AG04449 (cell line): ENCODE data around the gene SLC22A16.

Experiments used
- CTCF ChIA-PET: fragments of 350-600 bp; formaldehyde crosslinking; extraction: SDS; loops from one replicate; lab custom pipeline; 2021; ENCODE audit warnings: antibody characterized with exemption; lab: Yijun Ruan, JAX
- POLR2A ChIA-PET: fragments of 400-600, 350-600 bp; formaldehyde crosslinking; extraction: SDS; loops from one replicate; lab custom pipeline; 2020; ENCODE audit warnings: antibody characterized with exemption, inconsistent platforms; lab: Yijun Ruan, JAX
- DNase-seq: peaks from one replicate; pipeline ENCODE4 v3.0.0-alpha.2; 2010; ENCODE audit warnings: low read depth, low spot score
- H3K4me3 ChIP-seq: 2 replicates; pipeline ENCODE4 v1.5.1; 2011; ENCODE audit warnings: low read depth, mild to moderate bottlenecking, control low read depth, low read length
- TF ChIP-seq, protein P1 (sequence below): IDR thresholded peaks from one replicate; pipeline ENCODE4 v1.5.1; 2011; ENCODE audit warnings: mild to moderate bottlenecking, moderate library complexity, low read length, control low read depth, inconsistent platforms; ENCODE audit not compliant: insufficient read depth; ENCODE audit errors: missing control alignments

SLC22A16 gene

DNA sequence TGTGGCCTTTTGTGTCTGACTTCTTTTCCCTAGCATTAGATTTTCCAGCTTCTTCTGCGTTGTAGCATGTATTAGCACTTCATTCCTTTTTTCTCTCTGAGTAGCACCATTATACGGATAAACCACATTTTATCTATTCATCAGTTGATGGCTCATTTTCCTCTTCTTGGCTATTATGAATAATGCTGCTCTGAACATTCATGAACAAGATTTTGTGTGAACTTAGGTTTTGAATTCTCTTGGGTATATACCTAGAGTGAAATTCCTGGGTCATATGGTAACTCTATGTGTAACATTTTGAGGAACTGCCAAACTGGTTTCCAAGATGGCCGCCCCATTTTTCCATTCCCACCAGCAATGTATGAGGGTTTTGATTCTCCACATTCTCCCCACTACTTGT is 28.7 kb downstream of the SLC22A16 start:
- CTCF ChIA-PET: no interaction called here
- TF ChIP-seq, protein P1, sequence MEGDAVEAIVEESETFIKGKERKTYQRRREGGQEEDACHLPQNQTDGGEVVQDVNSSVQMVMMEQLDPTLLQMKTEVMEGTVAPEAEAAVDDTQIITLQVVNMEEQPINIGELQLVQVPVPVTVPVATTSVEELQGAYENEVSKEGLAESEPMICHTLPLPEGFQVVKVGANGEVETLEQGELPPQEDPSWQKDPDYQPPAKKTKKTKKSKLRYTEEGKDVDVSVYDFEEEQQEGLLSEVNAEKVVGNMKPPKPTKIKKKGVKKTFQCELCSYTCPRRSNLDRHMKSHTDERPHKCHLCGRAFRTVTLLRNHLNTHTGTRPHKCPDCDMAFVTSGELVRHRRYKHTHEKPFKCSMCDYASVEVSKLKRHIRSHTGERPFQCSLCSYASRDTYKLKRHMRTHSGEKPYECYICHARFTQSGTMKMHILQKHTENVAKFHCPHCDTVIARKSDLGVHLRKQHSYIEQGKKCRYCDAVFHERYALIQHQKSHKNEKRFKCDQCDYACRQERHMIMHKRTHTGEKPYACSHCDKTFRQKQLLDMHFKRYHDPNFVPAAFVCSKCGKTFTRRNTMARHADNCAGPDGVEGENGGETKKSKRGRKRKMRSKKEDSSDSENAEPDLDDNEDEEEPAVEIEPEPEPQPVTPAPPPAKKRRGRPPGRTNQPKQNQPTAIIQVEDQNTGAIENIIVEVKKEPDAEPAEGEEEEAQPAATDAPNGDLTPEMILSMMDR: no peak
- POLR2A ChIA-PET: no interaction called here
- no peak overlapping the region for H3K4me3 ChIP-seq
- no peak for DNase-seq

DNA sequence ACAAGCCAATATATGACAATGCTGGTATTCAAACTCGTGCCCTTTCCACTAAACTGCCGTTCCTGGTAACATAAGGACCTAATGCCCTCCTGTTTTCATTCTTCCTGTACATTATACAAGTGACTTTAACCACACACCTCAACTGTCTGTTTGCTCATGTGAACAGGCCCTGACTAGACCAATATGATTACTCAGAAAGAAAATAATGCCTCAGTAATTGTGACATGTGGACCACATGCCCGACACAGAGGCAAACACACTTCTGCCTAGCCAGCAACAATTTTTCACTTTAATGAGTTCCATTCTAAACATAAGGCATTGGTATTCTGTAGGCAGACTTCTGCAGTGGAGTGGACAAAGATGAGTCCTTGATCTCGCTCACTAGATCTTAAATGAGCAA is 30.0 kb downstream of the SLC22A16 start:
- TF ChIP-seq, protein P1: no peak
- ChIA-PET CTCF (no interaction called here), POLR2A (no interaction called here)
- DNase-seq: no peak
- H3K4me3 ChIP-seq: no peak overlapping the region

- DNase-seq: no peak
- ChIA-PET POLR2A (no interaction called here), CTCF (no interaction called here)
- TF ChIP-seq, protein P1: no peak
- H3K4me3 ChIP-seq: no peak overlapping the region
Observed at GRCh38 chr6:110440026-110440425, 36.4 kb downstream of the SLC22A16 start.

- ChIA-PET CTCF (no interaction called here), POLR2A (no interaction called here)
- H3K4me3 ChIP-seq: no peak overlapping the region
- TF ChIP-seq, protein P1: no peak
- DNase-seq: no peak
Observed at GRCh38 chr6:110439356-110439755, 37.1 kb downstream of the SLC22A16 start.

DNA sequence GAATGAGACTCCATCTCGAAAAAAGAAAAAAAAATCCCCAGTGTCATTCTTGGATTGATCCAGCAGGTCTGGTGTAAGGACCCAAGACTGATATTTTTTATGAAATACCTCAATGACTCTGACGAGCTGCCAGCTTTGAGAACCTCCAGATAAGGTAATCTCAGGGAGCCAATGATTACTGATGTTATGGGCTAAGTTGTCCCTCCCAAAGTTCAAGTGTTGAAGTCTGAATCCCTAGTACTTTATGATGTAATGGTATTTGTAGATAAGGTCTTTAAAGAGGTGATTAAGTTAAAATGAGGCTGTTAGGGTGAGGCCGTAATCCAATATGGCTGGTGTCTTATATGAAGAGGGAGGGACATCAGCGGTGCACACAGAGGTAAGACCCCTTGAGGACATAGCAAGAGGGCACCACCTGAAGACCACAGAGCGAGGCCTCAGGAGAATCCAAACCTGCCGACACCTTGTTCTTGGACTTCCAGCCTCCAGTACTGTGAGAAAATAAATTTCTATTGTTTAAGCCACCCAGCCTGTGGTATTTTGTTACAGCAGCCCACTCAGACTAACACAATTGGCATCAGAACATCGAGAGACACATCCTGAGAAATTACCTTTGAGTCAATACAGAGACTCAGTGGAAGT is 41.3 kb downstream of the SLC22A16 start:
- POLR2A ChIA-PET: no interaction called here
- no peak overlapping the region for H3K4me3 ChIP-seq
- TF ChIP-seq, protein P1: no peak
- CTCF ChIA-PET: no interaction called here
- DNase-seq: no peak

GRCh38 chr6:110432285-110432900 is 44.0 kb downstream of the SLC22A16 start:
- ChIA-PET POLR2A (no interaction called here), CTCF (no interaction called here)
- no peak for DNase-seq
- no peak overlapping the region for H3K4me3 ChIP-seq
- TF ChIP-seq, protein P1: no peak
